DND-41 (cell line): ENCODE data around the gene MAGEF1.

ENCODE experiments used
- ATAC-seq: fragments of 200-7000 bp; cut with Tn5 transposase; 3 replicates; pipeline ENCODE4 v1.9.1; 2021; ENCODE audit warnings: low read depth; ENCODE audit not compliant: insufficient read depth
- DNase-seq: peaks from one replicate; pipeline ENCODE4 v3.0.0-alpha.2; 2020
- H2AFZ ChIP-seq: 2 replicates; pipeline ENCODE4 v1.6.0; 2012; ENCODE audit warnings: low read depth, low read length
- H3K27ac ChIP-seq: 2 replicates; pipeline ENCODE4 v1.5.1; 2012; ENCODE audit warnings: low read length, inconsistent platforms
- H3K27me3 ChIP-seq: fragments of 200-600 bp; sonication (generic); 2 replicates; pipeline ENCODE4 v1.6.0; 2012; ENCODE audit warnings: low read length, mild to moderate bottlenecking, inconsistent platforms; ENCODE audit not compliant: insufficient read depth, poor library complexity
- H3K36me3 ChIP-seq: 2 replicates; pipeline ENCODE4 v1.5.1; 2012; ENCODE audit warnings: low read length, inconsistent platforms; ENCODE audit not compliant: insufficient read depth
- H3K4me1 ChIP-seq: 2 replicates; pipeline ENCODE4 v1.5.1; 2012; ENCODE audit warnings: mild to moderate bottlenecking, low read length; ENCODE audit not compliant: insufficient read depth
- H3K4me2 ChIP-seq: 2 replicates; pipeline ENCODE4 v1.6.0; 2012; ENCODE audit warnings: mild to moderate bottlenecking, moderate library complexity, low read length, inconsistent platforms; ENCODE audit not compliant: insufficient read depth
- H3K4me3 ChIP-seq, 2 experiments: fragments of 200-600 bp in 1 of 2; shearing (Covaris generic) in 1 of 2; 2 replicates each; pipeline ENCODE4 v1.5.1; 2012 to 2016; ENCODE audit warnings: inconsistent platforms in 2 of 2, low read length in 2 of 2, mild to moderate bottlenecking in 2 of 2, low read depth in 1 of 2, moderate library complexity in 1 of 2
- H3K79me2 ChIP-seq: 2 replicates; pipeline ENCODE4 v1.6.0; 2012; ENCODE audit warnings: low read length, inconsistent platforms; ENCODE audit not compliant: insufficient read depth
- H3K9ac ChIP-seq: 2 replicates; pipeline ENCODE4 v1.6.0; 2012; ENCODE audit warnings: low read depth, mild to moderate bottlenecking, inconsistent platforms, low read length, moderate library complexity
- H3K9me3 ChIP-seq: 2 replicates; pipeline ENCODE4 v1.5.1; 2012; ENCODE audit warnings: low read length, moderate library complexity, mild to moderate bottlenecking, inconsistent platforms; ENCODE audit not compliant: insufficient read depth, severe bottlenecking
- H4K20me1 ChIP-seq: 2 replicates; pipeline ENCODE4 v1.6.0; 2012; ENCODE audit warnings: low read length; ENCODE audit not compliant: insufficient read depth
- CTCF ChIP-seq: IDR thresholded peaks from 2 replicates; pipeline ENCODE4 v1.5.1; 2012; ENCODE audit warnings: borderline replicate concordance, low read length, moderate library complexity, mild to moderate bottlenecking; ENCODE audit not compliant: poor library complexity, severe bottlenecking; ENCODE audit errors: extremely low read depth
- EZH2 ChIP-seq: IDR thresholded peaks from 3 replicates; pipeline ENCODE4 v1.6.1; 2012; ENCODE audit warnings: borderline replicate concordance, low read depth, mild to moderate bottlenecking, moderate library complexity, low read length, inconsistent platforms; ENCODE audit not compliant: severe bottlenecking

Gene MAGEF1

GRCh38 chr3:184737063-184737462 is 25.2 kb upstream of the MAGEF1 start:
- H3K9ac ChIP-seq, result no peak overlapping the region
- H4K20me1 ChIP-seq, result no peaks in the 10 kb centered on the region
- DNase-seq (no peak), ATAC-seq (no peak)
- H3K4me1 ChIP-seq, result no peaks in the 10 kb centered on the region
- H3K79me2 ChIP-seq, result no peaks in the 10 kb centered on the region
- no peaks in the 10 kb centered on the region for H3K9me3 ChIP-seq
- TF ChIP-seq CTCF, result no peak
- no peak for TF ChIP-seq EZH2
- no peak overlapping the region for H2AFZ ChIP-seq
- no peaks in the 10 kb centered on the region for H3K36me3 ChIP-seq
- H3K4me3 ChIP-seq, result no peak overlapping the region
- H3K4me2 ChIP-seq, result no peak overlapping the region
- H3K27me3 ChIP-seq, result peaks cover 4% of the 10 kb centered on the region
- H3K27ac ChIP-seq, result no peak overlapping the region

- Histone ChIP-seq H3K4me2 (no peak overlapping the region), H3K79me2 (no peaks in the 10 kb centered on the region), H3K27me3 (peaks cover 4% of the 10 kb centered on the region), H3K4me3 (no peak overlapping the region), H4K20me1 (no peaks in the 10 kb centered on the region; the same call in 1 of the 2 replicates), H3K27ac (no peak overlapping the region), H3K36me3 (no peaks in the 10 kb centered on the region), H2AFZ (no peak overlapping the region), H3K9ac (no peak overlapping the region), H3K9me3 (no peaks in the 10 kb centered on the region), H3K4me1 (no peaks in the 10 kb centered on the region)
- ATAC-seq, result no peak
- no peak for DNase-seq
- TF ChIP-seq CTCF, result no peak
- no peak for TF ChIP-seq EZH2
Observed at GRCh38 chr3:184734903-184735701, 23.2 kb upstream of the MAGEF1 start.

GRCh38 chr3:184733971-184734608 is 22.2 kb upstream of the MAGEF1 start:
- no peak for TF ChIP-seq CTCF
- TF ChIP-seq EZH2, result no peak
- no peak overlapping the region for H3K9ac ChIP-seq

More at GRCh38 chr3:184733971-184734608, 22.2 kb upstream of the MAGEF1 start:
- no peaks in the 10 kb centered on the region for H3K79me2 ChIP-seq
- H3K27me3 ChIP-seq, result no peaks in the 10 kb centered on the region
- no peak overlapping the region for H3K4me3 ChIP-seq
- H2AFZ ChIP-seq, result no peak overlapping the region
- H3K36me3 ChIP-seq, result no peaks in the 10 kb centered on the region
- no peaks in the 10 kb centered on the region for H3K4me1 ChIP-seq
- H3K4me2 ChIP-seq, result no peak overlapping the region
- no peaks in the 10 kb centered on the region; the same call in 1 of the 2 replicates for H4K20me1 ChIP-seq
- H3K9me3 ChIP-seq, result no peaks in the 10 kb centered on the region
- H3K27ac ChIP-seq, result no peak overlapping the region
- ATAC-seq, result no peak
- no peak for DNase-seq
